DND-41 (cell line): ENCODE results near the gene DGKE.

Experiments used
- ATAC-seq: fragments of 200-7000 bp; cut with Tn5 transposase; 3 replicates; pipeline ENCODE4 v1.9.1; 2021; ENCODE audit warnings: low read depth; ENCODE audit not compliant: insufficient read depth
- DNase-seq: peaks from one replicate; pipeline ENCODE4 v3.0.0-alpha.2; 2020
- H2AFZ ChIP-seq: 2 replicates; pipeline ENCODE4 v1.6.0; 2012; ENCODE audit warnings: low read depth, low read length
- H3K27ac ChIP-seq: 2 replicates; pipeline ENCODE4 v1.5.1; 2012; ENCODE audit warnings: low read length, inconsistent platforms
- H3K27me3 ChIP-seq: fragments of 200-600 bp; sonication (generic); 2 replicates; pipeline ENCODE4 v1.6.0; 2012; ENCODE audit warnings: low read length, mild to moderate bottlenecking, inconsistent platforms; ENCODE audit not compliant: insufficient read depth, poor library complexity
- H3K36me3 ChIP-seq: 2 replicates; pipeline ENCODE4 v1.5.1; 2012; ENCODE audit warnings: low read length, inconsistent platforms; ENCODE audit not compliant: insufficient read depth
- H3K4me1 ChIP-seq: 2 replicates; pipeline ENCODE4 v1.5.1; 2012; ENCODE audit warnings: mild to moderate bottlenecking, low read length; ENCODE audit not compliant: insufficient read depth
- H3K4me2 ChIP-seq: 2 replicates; pipeline ENCODE4 v1.6.0; 2012; ENCODE audit warnings: mild to moderate bottlenecking, moderate library complexity, low read length, inconsistent platforms; ENCODE audit not compliant: insufficient read depth
- H3K4me3 ChIP-seq, 2 experiments: fragments of 200-600 bp in 1 of 2; shearing (Covaris generic) in 1 of 2; 2 replicates each; pipeline ENCODE4 v1.5.1; 2012 to 2016; ENCODE audit warnings: inconsistent platforms in 2 of 2, low read length in 2 of 2, mild to moderate bottlenecking in 2 of 2, low read depth in 1 of 2, moderate library complexity in 1 of 2
- H3K79me2 ChIP-seq: 2 replicates; pipeline ENCODE4 v1.6.0; 2012; ENCODE audit warnings: low read length, inconsistent platforms; ENCODE audit not compliant: insufficient read depth
- H3K9ac ChIP-seq: 2 replicates; pipeline ENCODE4 v1.6.0; 2012; ENCODE audit warnings: low read depth, mild to moderate bottlenecking, inconsistent platforms, low read length, moderate library complexity
- H3K9me3 ChIP-seq: 2 replicates; pipeline ENCODE4 v1.5.1; 2012; ENCODE audit warnings: low read length, moderate library complexity, mild to moderate bottlenecking, inconsistent platforms; ENCODE audit not compliant: insufficient read depth, severe bottlenecking
- H4K20me1 ChIP-seq: 2 replicates; pipeline ENCODE4 v1.6.0; 2012; ENCODE audit warnings: low read length; ENCODE audit not compliant: insufficient read depth
- EZH2 ChIP-seq: IDR thresholded peaks from 3 replicates; pipeline ENCODE4 v1.6.1; 2012; ENCODE audit warnings: borderline replicate concordance, low read depth, mild to moderate bottlenecking, moderate library complexity, low read length, inconsistent platforms; ENCODE audit not compliant: severe bottlenecking
- TF ChIP-seq, protein P1 (sequence below): IDR thresholded peaks from 2 replicates; pipeline ENCODE4 v1.5.1; 2012; ENCODE audit warnings: borderline replicate concordance, low read length, moderate library complexity, mild to moderate bottlenecking; ENCODE audit not compliant: poor library complexity, severe bottlenecking; ENCODE audit errors: extremely low read depth

The DGKE gene

DNA sequence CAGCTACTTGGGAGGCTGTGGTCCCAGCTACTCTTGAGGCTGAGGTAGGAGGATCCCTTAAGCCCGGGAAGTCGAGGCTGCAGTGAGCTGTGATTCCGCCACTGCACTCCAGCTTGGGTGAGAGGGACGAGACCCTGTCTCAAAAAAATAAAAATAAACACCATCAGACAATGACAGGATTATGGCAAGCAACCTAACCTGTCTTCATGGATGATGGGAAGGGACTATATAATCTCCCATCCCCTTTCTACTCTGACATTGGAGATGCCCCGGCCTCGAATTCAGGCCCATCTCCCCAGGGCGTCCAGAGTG lies 79.0 kb downstream of the DGKE start:
- Histone ChIP-seq H3K9ac (peak overlapping the region; percentile 96), H3K79me2 (peaks cover 60% of the 10 kb centered on the region), H3K36me3 (peaks cover 26% of the 10 kb centered on the region), H3K27me3 (no peaks in the 10 kb centered on the region), H3K9me3 (no peaks in the 10 kb centered on the region), H3K27ac (peak overlapping the region; percentile 97), H2AFZ (peak overlapping the region; percentile 99), H3K4me1 (peaks cover 54% of the 10 kb centered on the region), H3K4me3 (peak overlapping the region; percentile 58 to 99), H3K4me2 (peak overlapping the region; percentile 97), H4K20me1 (peaks cover 17% of the 10 kb centered on the region; the same call in 1 of the 2 replicates)
- no peak for TF ChIP-seq EZH2
- TF ChIP-seq, protein P1, sequence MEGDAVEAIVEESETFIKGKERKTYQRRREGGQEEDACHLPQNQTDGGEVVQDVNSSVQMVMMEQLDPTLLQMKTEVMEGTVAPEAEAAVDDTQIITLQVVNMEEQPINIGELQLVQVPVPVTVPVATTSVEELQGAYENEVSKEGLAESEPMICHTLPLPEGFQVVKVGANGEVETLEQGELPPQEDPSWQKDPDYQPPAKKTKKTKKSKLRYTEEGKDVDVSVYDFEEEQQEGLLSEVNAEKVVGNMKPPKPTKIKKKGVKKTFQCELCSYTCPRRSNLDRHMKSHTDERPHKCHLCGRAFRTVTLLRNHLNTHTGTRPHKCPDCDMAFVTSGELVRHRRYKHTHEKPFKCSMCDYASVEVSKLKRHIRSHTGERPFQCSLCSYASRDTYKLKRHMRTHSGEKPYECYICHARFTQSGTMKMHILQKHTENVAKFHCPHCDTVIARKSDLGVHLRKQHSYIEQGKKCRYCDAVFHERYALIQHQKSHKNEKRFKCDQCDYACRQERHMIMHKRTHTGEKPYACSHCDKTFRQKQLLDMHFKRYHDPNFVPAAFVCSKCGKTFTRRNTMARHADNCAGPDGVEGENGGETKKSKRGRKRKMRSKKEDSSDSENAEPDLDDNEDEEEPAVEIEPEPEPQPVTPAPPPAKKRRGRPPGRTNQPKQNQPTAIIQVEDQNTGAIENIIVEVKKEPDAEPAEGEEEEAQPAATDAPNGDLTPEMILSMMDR, result no peak
- DNase-seq (no peak), ATAC-seq (no peak)

DNA sequence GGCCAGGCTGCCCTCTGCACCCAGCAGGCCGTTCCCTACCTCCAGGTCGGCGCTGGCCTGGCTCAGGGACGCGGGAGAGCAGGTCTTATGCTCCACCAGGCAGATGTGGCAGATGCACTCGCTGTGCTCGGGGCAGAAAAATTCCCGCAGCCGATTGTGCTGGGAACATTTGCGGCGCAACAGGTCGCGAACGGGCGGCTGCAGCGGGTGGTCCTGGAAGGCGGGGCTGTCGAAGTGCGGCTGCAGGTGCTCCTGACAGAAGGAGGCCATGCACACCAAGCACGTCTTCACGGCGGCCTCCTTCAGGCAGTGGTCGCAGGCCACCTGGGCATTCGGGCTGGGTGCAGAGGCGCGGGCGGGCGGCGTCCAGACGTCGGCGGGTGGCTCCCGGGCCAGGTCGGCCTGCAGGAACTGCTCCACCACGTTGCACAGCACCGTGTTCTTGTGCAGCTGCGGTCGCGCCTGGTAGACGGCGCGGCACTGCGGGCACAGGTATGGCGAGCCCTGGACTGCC lies 79.5 kb downstream of the DGKE start:
- Histone ChIP-seq H3K9me3 (no peaks in the 10 kb centered on the region), H3K4me1 (peaks cover 54% of the 10 kb centered on the region), H3K79me2 (peaks cover 59% of the 10 kb centered on the region), H3K9ac (peak overlapping the region; percentile 96), H3K27me3 (no peaks in the 10 kb centered on the region), H3K36me3 (peaks cover 21% of the 10 kb centered on the region), H3K4me3 (peak overlapping the region; percentile 58 to 99), H3K27ac (peak overlapping the region; percentile 97), H4K20me1 (peaks cover 15% of the 10 kb centered on the region; the same call in 1 of the 2 replicates), H3K4me2 (peak overlapping the region; percentile 97), H2AFZ (peak overlapping the region; percentile 99)
- ATAC-seq (peak; percentile 58), DNase-seq (no peak)
- TF ChIP-seq, protein P1, result no peak
- TF ChIP-seq EZH2, result no peak

DNA sequence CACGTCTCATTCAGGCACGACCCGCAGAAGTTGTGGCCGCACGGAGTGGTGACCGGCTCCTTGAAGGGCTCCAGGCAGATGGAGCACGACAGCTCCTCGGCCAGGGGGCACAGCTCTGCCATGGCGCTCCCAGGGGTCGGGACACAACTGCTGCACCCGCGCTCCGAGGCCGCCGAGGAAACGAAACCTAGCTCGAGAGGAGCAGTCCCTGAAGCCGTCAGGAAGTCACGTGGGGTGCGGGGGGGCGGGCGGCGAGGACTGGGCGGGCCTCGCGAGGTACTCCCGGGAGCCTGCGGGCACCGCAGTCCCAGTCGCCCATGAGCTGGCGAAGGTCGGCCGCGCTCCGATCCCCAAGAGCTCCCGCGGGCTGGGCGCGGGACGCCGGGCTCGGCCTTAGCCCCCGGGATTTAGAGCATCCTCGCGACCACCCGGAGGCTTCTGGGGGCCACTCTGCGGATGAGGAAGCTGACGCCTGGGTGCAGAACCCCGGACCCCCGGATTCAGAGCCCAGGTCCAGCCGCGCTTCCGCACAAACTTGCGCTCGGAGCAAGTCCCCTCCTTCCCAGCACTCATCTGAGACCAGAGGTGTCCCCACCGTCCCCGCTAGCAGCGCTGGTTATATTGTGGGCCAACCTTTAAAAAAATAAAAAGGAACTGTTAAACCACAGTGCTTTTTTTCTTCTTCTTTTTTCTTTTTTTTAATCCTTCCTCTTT lies 80.1 kb downstream of the DGKE start, which contains the start of gene TRIM25:
TRIM25 (minus strand) TSS at position 183 of the 714 bp plus-strand sequence; CDS start at position 122, 61 bp downstream.
- Histone ChIP-seq H3K4me2 (peak within 1 kb of the TSS; percentile 97), H3K79me2 (peaks cover 53% of the 10 kb centered on the region), H3K9ac (peak within 1 kb of the TSS; percentile 96), H3K9me3 (no peaks in the 10 kb centered on the region), H4K20me1 (peaks cover 8% of the 10 kb centered on the region; the same call in 1 of the 2 replicates), H3K4me3 (peak within 1 kb of the TSS; percentile 58 to 99), H3K36me3 (peaks cover 15% of the 10 kb centered on the region), H3K27me3 (no peaks in the 10 kb centered on the region), H2AFZ (peak within 1 kb of the TSS; percentile 99), H3K27ac (peak within 1 kb of the TSS; percentile 97), H3K4me1 (peaks cover 50% of the 10 kb centered on the region)
- ATAC-seq, result peak; percentile 92
- TF ChIP-seq, protein P1, result peak; percentile 22
- no peak for TF ChIP-seq EZH2
- DNase-seq, result peak; percentile 94
